ENCODE measurements around the gene FAM20C. TPM values are rescaled to one million over a fixed set of nuclear protein-coding genes. Genes with fewer than 3 reads are reported as not detected.

FAM20C gene
- total RNA-seq, 2 donors from 2014 or later, result 32.5 to 106 TPM

DNA sequence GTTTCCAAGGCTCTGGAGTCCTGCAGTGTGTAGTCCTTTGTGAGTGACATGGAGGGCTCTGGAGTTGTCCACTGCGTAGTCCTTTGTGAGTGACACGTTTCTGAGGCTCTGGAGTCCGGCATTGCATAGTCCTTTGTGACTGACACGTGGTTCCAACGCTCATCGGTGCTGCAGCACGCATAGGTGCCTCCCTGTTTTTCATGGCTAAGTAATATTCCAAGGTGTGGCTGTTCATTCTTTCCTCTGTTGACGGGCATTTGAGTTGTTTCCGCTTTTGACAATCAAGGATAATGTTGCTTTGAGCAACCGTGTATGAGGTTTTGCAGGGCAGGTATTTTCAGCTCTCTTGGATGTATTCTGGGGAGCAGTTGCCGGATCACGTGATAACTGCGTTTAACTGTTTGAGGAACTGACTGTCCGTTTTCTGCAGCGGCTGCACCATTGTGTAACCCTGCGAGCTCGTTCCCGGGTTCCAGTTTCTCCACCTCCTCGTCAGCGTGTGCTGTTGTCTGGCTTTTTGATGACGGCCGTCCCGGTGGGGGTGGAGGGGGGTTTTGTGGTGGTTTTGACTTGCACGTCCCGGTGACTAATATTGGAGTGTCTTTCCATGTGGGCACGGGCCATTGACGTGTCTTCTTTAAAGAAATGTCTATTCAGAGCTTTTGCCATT is 21.1 kb downstream of the FAM20C start:
- DNase-seq (ENCODE audit: low spot score), result no peak
- TF ChIP-seq, protein P1, sequence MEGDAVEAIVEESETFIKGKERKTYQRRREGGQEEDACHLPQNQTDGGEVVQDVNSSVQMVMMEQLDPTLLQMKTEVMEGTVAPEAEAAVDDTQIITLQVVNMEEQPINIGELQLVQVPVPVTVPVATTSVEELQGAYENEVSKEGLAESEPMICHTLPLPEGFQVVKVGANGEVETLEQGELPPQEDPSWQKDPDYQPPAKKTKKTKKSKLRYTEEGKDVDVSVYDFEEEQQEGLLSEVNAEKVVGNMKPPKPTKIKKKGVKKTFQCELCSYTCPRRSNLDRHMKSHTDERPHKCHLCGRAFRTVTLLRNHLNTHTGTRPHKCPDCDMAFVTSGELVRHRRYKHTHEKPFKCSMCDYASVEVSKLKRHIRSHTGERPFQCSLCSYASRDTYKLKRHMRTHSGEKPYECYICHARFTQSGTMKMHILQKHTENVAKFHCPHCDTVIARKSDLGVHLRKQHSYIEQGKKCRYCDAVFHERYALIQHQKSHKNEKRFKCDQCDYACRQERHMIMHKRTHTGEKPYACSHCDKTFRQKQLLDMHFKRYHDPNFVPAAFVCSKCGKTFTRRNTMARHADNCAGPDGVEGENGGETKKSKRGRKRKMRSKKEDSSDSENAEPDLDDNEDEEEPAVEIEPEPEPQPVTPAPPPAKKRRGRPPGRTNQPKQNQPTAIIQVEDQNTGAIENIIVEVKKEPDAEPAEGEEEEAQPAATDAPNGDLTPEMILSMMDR (IDR thresholded peaks at IDR 0.05), result no peak
- Histone ChIP-seq H3K27me3 (replicated peaks; ENCODE audit: insufficient read depth) (no peaks in the 10 kb centered on the region), H3K27ac (no peak overlapping the region), H3K9me3 (no peaks in the 10 kb centered on the region), H3K36me3 (peaks cover 18% of the 10 kb centered on the region), H3K4me1 (ENCODE audit: control insufficient read depth in 1 of 2, low read depth in 2 of 2) (peaks cover 0 to 6% of the 10 kb centered on the region in 2 donors), H3K4me3 (no peak overlapping the region)
- no peak for ATAC-seq (ENCODE audit: insufficient number of reproducible peaks, low FRiP score, low read depth)

DNA sequence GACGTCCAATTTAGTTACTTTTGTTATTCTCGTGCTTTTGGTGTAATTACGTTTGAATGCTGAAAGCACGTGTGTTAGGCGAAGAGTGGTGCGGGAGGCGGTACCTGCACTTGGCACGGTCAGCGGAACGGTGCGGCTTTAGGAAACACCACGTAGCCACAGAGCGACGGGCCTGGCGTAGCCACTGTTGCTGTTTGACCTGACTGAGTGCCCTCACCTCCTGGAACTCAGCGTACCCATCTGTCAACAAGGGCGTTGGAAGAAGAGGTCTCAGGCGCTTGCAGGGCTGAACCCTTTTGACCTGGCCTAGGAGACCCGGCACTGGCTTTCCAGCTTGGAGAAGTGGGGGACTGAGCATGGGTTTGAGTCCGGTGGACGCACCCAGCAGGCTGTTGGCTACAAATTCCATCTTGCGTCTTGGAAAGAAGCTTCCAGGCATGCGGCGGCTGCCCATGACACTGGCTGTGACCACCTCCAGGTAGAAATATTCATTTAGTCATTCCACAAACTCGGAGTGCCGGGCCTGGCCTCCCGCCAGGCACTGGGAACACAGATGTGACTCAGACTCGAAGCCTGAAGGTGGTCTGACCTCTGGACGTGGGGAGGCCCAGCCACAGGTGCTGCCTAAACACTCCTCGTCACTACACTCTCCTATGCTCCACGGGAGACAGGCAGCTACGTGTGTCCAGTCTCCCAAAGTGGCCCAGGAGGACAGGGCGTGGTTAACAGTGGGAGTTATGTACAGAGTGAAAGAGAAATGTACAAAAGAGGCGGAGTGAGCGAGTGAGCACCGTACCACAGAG is 22.2 kb downstream of the FAM20C start:
- ATAC-seq (ENCODE audit: insufficient number of reproducible peaks, low FRiP score, low read depth) (no peak), DNase-seq (ENCODE audit: low spot score) (no peak)
- TF ChIP-seq, protein P1 (IDR thresholded peaks at IDR 0.05), result no peak
- Histone ChIP-seq H3K4me1 (ENCODE audit: control insufficient read depth in 1 of 2, low read depth in 2 of 2) (peaks cover 4 to 6% of the 10 kb centered on the region in 2 donors), H3K27me3 (replicated peaks; ENCODE audit: insufficient read depth) (no peaks in the 10 kb centered on the region), H3K9me3 (no peaks in the 10 kb centered on the region), H3K36me3 (peaks cover 15% of the 10 kb centered on the region), H3K4me3 (no peak overlapping the region), H3K27ac (no peak overlapping the region)

DNA sequence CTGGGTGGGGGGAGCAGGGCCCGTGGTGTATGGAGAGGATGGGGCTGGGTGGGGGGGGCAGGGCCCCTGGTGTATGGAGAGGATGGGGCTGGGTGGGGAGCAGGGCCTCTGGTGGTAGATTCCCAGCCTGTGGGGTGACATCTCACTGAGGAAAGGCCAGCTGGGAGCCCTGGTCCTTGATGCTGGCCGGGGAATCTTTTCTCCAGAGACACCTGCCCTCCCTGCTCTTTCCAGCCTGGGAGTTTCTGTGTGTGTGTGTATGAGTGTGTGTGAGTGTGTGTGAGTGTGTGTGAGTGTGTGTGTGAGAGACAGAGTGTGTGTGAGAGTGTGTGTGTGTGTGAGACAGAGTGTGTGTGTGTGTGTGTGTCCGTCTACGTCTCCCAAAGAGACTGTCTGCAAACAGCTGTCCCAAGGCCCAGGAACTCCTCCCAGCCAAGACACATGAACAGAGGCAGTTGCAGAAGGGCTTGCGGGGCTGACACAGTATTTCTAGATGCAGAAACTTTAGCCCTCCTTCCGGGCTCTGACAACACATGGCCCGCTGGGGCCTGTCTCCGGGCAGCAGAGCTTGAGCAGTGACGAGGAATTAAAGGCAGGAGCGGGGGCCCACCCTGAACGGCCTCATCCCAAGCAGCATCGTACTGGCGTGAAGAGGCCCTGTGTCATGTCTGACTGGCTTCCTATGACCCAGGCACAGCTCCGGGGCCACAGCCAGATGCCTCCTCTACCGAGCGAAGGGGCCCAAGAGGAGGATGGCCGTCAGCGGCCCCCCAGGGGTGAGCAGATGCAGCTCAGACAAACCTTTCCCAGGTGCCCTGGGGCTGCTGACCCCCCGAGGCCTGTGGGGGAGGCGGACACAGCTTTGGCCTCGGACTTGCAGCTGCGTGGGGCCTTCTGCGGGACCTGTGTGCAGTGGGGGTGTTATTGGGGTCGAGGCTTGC is 24.3 kb downstream of the FAM20C start:
- ATAC-seq (ENCODE audit: insufficient number of reproducible peaks, low FRiP score, low read depth), result no peak
- Histone ChIP-seq H3K27ac (no peak overlapping the region), H3K36me3 (peaks cover 9% of the 10 kb centered on the region), H3K4me3 (no peak overlapping the region), H3K9me3 (no peaks in the 10 kb centered on the region), H3K4me1 (ENCODE audit: control insufficient read depth in 1 of 2, low read depth in 2 of 2) (peaks cover 6 to 15% of the 10 kb centered on the region in 2 donors), H3K27me3 (replicated peaks; ENCODE audit: insufficient read depth) (no peaks in the 10 kb centered on the region)
- DNase-seq (ENCODE audit: low spot score), result no peak
- TF ChIP-seq, protein P1 (IDR thresholded peaks at IDR 0.05), result no peak

DNA sequence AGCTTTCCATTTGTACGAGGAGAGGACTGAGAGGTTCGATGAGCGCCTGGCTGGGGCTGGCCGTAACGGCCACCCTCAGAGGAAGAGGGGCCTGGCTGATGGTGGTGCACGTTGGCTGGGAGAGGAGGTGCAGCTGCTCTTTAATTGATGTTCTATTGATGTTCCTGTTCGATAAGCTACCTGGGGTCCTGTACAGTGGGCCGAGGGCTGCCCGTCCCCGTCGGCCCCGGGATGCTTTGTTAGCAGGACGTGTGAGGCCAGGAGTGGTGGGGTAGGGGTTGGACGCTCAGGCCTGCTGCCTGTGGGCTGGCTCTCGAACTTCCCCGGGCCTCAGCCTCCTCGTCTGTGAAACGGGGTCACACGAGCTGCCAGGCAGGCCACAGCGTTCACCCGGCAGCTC is 25.4 kb downstream of the FAM20C start:
- TF ChIP-seq, protein P1 (IDR thresholded peaks at IDR 0.05), result no peak
- Histone ChIP-seq H3K9me3 (no peaks in the 10 kb centered on the region), H3K27me3 (replicated peaks; ENCODE audit: insufficient read depth) (no peaks in the 10 kb centered on the region), H3K27ac (no peak overlapping the region), H3K4me1 (ENCODE audit: control insufficient read depth in 1 of 2, low read depth in 2 of 2) (peaks cover 6 to 15% of the 10 kb centered on the region in 2 donors), H3K36me3 (peaks cover 9% of the 10 kb centered on the region), H3K4me3 (no peak overlapping the region)
- no peak for DNase-seq (ENCODE audit: low spot score)
- no peak for ATAC-seq (ENCODE audit: insufficient number of reproducible peaks, low FRiP score, low read depth)
